GM12872 (cell line): ENCODE measurements around the gene HCN3.

Experiments used
- TF ChIP-seq, protein P1 (sequence below): IDR thresholded peaks from 3 replicates; pipeline ENCODE4 v1.5.1; 2011; ENCODE audit warnings: low read depth, mild to moderate bottlenecking, low read length, moderate library complexity; ENCODE audit not compliant: insufficient read depth

HCN3 gene

DNA sequence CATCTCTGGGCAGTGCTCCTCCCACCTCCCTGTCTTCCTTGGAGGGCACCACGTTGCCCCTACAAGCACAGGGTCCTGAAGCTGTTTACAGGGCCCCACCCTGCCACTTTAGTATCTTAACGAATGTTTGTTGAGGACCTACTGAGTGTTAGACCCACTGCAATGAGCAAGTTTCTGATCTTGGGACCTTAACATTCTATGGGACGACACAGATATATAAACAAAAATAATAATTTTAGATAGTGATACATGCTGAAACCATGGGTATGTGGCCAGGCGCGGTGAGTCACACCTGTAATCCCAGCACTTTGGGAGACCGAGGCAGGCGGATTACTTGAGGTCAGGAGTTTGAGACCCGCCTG is 32.1 kb upstream of the HCN3 start:
- TF ChIP-seq, protein P1, sequence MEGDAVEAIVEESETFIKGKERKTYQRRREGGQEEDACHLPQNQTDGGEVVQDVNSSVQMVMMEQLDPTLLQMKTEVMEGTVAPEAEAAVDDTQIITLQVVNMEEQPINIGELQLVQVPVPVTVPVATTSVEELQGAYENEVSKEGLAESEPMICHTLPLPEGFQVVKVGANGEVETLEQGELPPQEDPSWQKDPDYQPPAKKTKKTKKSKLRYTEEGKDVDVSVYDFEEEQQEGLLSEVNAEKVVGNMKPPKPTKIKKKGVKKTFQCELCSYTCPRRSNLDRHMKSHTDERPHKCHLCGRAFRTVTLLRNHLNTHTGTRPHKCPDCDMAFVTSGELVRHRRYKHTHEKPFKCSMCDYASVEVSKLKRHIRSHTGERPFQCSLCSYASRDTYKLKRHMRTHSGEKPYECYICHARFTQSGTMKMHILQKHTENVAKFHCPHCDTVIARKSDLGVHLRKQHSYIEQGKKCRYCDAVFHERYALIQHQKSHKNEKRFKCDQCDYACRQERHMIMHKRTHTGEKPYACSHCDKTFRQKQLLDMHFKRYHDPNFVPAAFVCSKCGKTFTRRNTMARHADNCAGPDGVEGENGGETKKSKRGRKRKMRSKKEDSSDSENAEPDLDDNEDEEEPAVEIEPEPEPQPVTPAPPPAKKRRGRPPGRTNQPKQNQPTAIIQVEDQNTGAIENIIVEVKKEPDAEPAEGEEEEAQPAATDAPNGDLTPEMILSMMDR = no peak

GRCh38 chr1:155247667-155248553 is 29.4 kb upstream of the HCN3 start:
- TF ChIP-seq, protein P1 = no peak

DNA sequence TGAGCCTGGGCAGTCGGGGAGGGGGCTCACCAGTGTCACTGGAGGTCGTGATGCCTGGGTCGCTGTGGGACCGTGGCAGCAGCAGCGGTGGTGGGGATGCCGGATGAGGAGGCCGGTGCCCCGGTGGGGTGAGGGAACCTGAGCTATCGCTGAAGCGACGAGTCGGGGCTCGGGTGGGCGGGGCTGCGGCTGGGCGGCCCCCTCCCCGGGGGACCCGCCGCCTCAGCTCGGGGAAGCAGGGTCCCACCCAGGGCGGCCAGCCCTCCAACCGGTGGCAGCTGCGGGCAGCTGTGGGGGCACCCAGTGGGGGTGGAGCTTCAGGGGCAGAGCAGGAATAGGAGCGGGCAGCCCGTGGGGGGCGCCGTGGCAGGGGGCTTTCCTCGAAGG is 27.0 kb upstream of the HCN3 start:
- TF ChIP-seq, protein P1 = no peak

DNA sequence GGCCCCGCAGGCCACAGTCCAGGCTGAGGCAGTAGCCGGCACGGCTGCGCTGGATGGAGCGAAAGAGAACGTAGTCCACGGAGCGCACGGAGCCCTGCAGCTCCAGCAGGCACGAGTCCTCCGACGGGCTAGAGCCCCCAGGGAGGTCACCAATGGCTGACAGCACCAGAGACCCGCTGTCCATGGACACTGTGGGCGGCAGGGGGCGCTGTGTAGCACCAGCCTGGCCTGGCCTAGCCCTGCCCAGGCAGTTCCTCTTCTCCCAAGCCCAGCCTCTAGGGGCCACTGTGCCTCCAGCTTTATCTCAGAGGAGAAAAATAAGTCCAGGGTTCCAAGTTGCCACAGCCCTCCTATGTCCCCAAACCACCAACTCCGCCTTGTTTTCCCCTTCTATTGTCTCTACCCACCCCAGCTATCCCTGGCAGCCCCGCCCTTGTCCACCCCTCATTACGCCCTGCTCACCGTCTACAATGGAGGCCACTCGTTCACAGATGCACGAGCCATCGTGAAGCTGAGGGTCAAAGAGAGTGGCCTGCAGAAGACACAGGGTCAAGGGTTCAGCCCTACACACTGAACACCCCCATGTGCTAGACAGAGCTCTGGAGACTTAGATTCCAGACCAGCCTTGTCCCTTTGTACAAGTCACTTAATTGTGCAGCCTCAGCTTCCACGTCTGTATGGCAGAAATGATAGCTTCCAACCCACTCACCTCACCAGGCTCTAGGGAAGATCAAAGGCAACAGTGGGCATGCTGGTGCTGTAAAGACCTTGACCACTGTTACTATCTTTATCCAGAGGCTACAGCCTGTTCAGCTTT is 26.4 kb upstream of the HCN3 start:
- TF ChIP-seq, protein P1 = peak; percentile 100

DNA sequence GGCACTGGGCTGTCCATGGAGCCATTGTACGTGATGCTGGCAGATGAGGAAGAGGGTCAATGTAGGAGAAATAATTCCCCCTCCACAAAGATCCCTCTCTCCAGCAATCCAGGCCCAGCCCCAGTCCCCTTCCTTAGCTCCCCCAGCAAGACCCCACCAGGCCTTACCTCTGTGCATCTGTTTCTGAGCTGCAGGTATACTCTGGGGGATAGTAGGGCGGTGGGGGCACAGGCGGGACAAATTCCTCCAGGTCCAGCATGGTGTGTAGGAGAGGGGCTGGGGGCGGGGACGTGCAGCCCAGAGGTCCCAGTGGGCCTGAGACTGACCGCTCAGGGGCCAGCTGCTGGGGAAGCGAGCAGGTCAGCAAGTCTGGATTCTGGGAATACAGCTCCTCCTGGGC is 25.7 kb upstream of the HCN3 start:
- TF ChIP-seq, protein P1 = no peak

- TF ChIP-seq, protein P1 = no peak
Observed at GRCh38 chr1:155253208-155253607, 24.1 kb upstream of the HCN3 start.

GRCh38 chr1:155253797-155254196 is 23.5 kb upstream of the HCN3 start:
- TF ChIP-seq, protein P1 = no peak
